UCSD-AML1 (cell line): Measurements from ENCODE around the gene ELOVL2.
"Not testable (repeated sequence)": the region's sequence is repeated elsewhere in the genome, so short reads cannot be mapped to it uniquely, and the experiment has no call there.

Experiments used
- DNase-seq: peaks from one replicate; lab custom pipeline; 2025; ENCODE audit not compliant: unreplicated experiment; lab: John Stamatoyannopoulos, UW

The ELOVL2 gene

GRCh38 chr6:11025130-11025529 is 19.0 kb downstream of the ELOVL2 start:
- no peak for DNase-seq

GRCh38 chr6:11023032-11023431 is 21.1 kb downstream of the ELOVL2 start:
- no peak for DNase-seq

- no peak for DNase-seq
Measured at GRCh38 chr6:11021714-11022113, 22.4 kb downstream of the ELOVL2 start.

GRCh38 chr6:11021003-11021402 is 23.1 kb downstream of the ELOVL2 start:
- DNase-seq: no peak

- no peak for DNase-seq
Measured at GRCh38 chr6:11018225-11018624, 25.9 kb downstream of the ELOVL2 start.

GRCh38 chr6:11017090-11017489 is 27.0 kb downstream of the ELOVL2 start:
- no peak for DNase-seq

- DNase-seq: no peak
Measured at GRCh38 chr6:11016452-11016851, 27.7 kb downstream of the ELOVL2 start.

GRCh38 chr6:11015102-11015501 is 29.0 kb downstream of the ELOVL2 start:
- no peak for DNase-seq

- no peak for DNase-seq
Measured at GRCh38 chr6:11013721-11014070, 30.4 kb downstream of the ELOVL2 start.

GRCh38 chr6:11012976-11013720 is 31.0 kb downstream of the ELOVL2 start:
- no peak for DNase-seq

- no peak for DNase-seq
Measured at GRCh38 chr6:11012295-11012754, 31.8 kb downstream of the ELOVL2 start.

- no peak for DNase-seq
Measured at GRCh38 chr6:11011787-11012234, 32.3 kb downstream of the ELOVL2 start.

GRCh38 chr6:11009353-11009752 is 34.8 kb downstream of the ELOVL2 start:
- DNase-seq: no peak

GRCh38 chr6:11008821-11009220 is 35.3 kb downstream of the ELOVL2 start:
- no peak for DNase-seq

GRCh38 chr6:11007715-11008608 is 36.1 kb downstream of the ELOVL2 start:
- DNase-seq: no peak

GRCh38 chr6:11006061-11006460 is 38.0 kb downstream of the ELOVL2 start:
- no peak for DNase-seq

GRCh38 chr6:11003297-11003696 is 40.8 kb downstream of the ELOVL2 start:
- not testable (repeated sequence) for DNase-seq

GRCh38 chr6:11002176-11002575 is 41.9 kb downstream of the ELOVL2 start:
- DNase-seq: no peak

- no peak for DNase-seq
Measured at GRCh38 chr6:10999994-11000393, 44.1 kb downstream of the ELOVL2 start.

- DNase-seq: no peak
Measured at GRCh38 chr6:10995114-10995707, 48.9 kb downstream of the ELOVL2 start.

GRCh38 chr6:10993896-10994295 is 50.2 kb downstream of the ELOVL2 start:
- no peak for DNase-seq

- DNase-seq: no peak
Measured at GRCh38 chr6:10991115-10991514, 53.0 kb downstream of the ELOVL2 start.
